ENCODE results near the gene EIF1. TPM values are rescaled to one million over a fixed set of nuclear protein-coding genes. Genes with fewer than 3 reads are reported as not detected.

EIF1 gene
- total RNA-seq, 1 donor from 2014 or later: 1,125 TPM

GRCh38 chr17:41654678-41655607 lies 33.7 kb upstream of the EIF1 start:
- intact Hi-C loops (cut with micrococcal nuclease): no loop called here
- no peaks in the 10 kb centered on the region for H3K4me1 ChIP-seq
- no peak for TF ChIP-seq CTCF (IDR thresholded peaks at IDR 0.05; ENCODE audit: borderline replicate concordance)
- no peaks in the 10 kb centered on the region for H3K36me3 ChIP-seq
- peaks cover 3% of the 10 kb centered on the region for H3K27me3 ChIP-seq (ENCODE audit: low read depth)
- no peak overlapping the region for H3K4me3 ChIP-seq
- H3K9me3 ChIP-seq (replicated peaks): no peaks in the 10 kb centered on the region
- no peak overlapping the region for H3K27ac ChIP-seq (replicated peaks)
- no peak for DNase-seq

- Histone ChIP-seq H3K4me3 (no peak overlapping the region), H3K9me3 (replicated peaks) (no peaks in the 10 kb centered on the region), H3K27ac (replicated peaks) (no peak overlapping the region), H3K4me1 (no peaks in the 10 kb centered on the region), H3K36me3 (no peaks in the 10 kb centered on the region), H3K27me3 (ENCODE audit: low read depth) (peaks cover 3% of the 10 kb centered on the region)
- no peak for TF ChIP-seq CTCF (IDR thresholded peaks at IDR 0.05; ENCODE audit: borderline replicate concordance)
- intact Hi-C loops (cut with micrococcal nuclease): no loop called here
- DNase-seq: no peak
Measured at GRCh38 chr17:41655611-41656111, 33.0 kb upstream of the EIF1 start.

GRCh38 chr17:41656249-41657023 lies 32.2 kb upstream of the EIF1 start:
- H3K9me3 ChIP-seq (replicated peaks): no peaks in the 10 kb centered on the region
- peaks cover 3% of the 10 kb centered on the region for H3K27me3 ChIP-seq (ENCODE audit: low read depth)
- no peaks in the 10 kb centered on the region for H3K4me1 ChIP-seq
- no peak overlapping the region for H3K27ac ChIP-seq (replicated peaks)
- no peak for DNase-seq
- no peaks in the 10 kb centered on the region for H3K36me3 ChIP-seq
- intact Hi-C loops (cut with micrococcal nuclease): no loop called here
- no peak overlapping the region for H3K4me3 ChIP-seq
- no peak for TF ChIP-seq CTCF (IDR thresholded peaks at IDR 0.05; ENCODE audit: borderline replicate concordance)

GRCh38 chr17:41657176-41657754 lies 31.4 kb upstream of the EIF1 start:
- Histone ChIP-seq H3K9me3 (replicated peaks) (no peaks in the 10 kb centered on the region), H3K4me1 (no peaks in the 10 kb centered on the region), H3K27me3 (ENCODE audit: low read depth) (peaks cover 3% of the 10 kb centered on the region), H3K27ac (replicated peaks) (no peak overlapping the region), H3K36me3 (no peaks in the 10 kb centered on the region), H3K4me3 (no peak overlapping the region)
- intact Hi-C loops (cut with micrococcal nuclease): no loop called here
- no peak for TF ChIP-seq CTCF (IDR thresholded peaks at IDR 0.05; ENCODE audit: borderline replicate concordance)
- DNase-seq: no peak

- intact Hi-C loops (cut with micrococcal nuclease): no loop called here
- DNase-seq: no peak
Measured at GRCh38 chr17:41657936-41658335, 30.7 kb upstream of the EIF1 start.

More at GRCh38 chr17:41657936-41658335, 30.7 kb upstream of the EIF1 start:
- H3K27ac ChIP-seq (replicated peaks): no peak overlapping the region
- no peaks in the 10 kb centered on the region for H3K9me3 ChIP-seq (replicated peaks)
- TF ChIP-seq CTCF (IDR thresholded peaks at IDR 0.05; ENCODE audit: borderline replicate concordance): no peak
- no peak overlapping the region for H3K4me3 ChIP-seq
- H3K27me3 ChIP-seq (ENCODE audit: low read depth): peaks cover 3% of the 10 kb centered on the region
- no peaks in the 10 kb centered on the region for H3K36me3 ChIP-seq
- H3K4me1 ChIP-seq: no peaks in the 10 kb centered on the region
